Measurements from ENCODE around the gene ACER1.
"Not testable (repeated sequence)": the region's sequence is repeated elsewhere in the genome, so short reads cannot be mapped to it uniquely, and the experiment has no call there.

- not testable (repeated sequence) for TF ChIP-seq POLR2A, CTCF (IDR thresholded peaks at IDR 0.05)
Observed at GRCh38 chr19:6315646-6316045, 17.8 kb downstream of the ACER1 start.

All from ovary (tissue), 3 donors.